ENCODE results near the gene ADARB1. TPM values are rescaled to one million over a fixed set of nuclear protein-coding genes. Genes with fewer than 3 reads are reported as not detected.

The ADARB1 gene
- polyA plus RNA-seq, 3 donors = 0.40 to 2.6 (median 1.0) TPM

- H2AFZ ChIP-seq (ENCODE audit: insufficient read depth, low read depth, low read length, poor library complexity, severe bottlenecking) = no peak overlapping the region
- Mint-ChIP-seq H3K9me3 (peaks cover 0 to 6% (median 3%) of the 10 kb centered on the region in 7 donors), H3K36me3 (no peaks in the 10 kb centered on the region), H3K27ac (no peak overlapping the region), H3K4me1 (no peaks in the 10 kb centered on the region), H3K27me3 (ENCODE audit: low read depth in 3 of 3) (peaks cover 9 to 26% (median 18%) of the 10 kb centered on the region in 3 donors), H3K4me3 (peak overlapping the region in 1 of 2 donors; percentile 48)
- no peak overlapping the region for H3K4me2 ChIP-seq (replicated peaks; ENCODE audit: extremely low read depth, low read length, poor library complexity, severe bottlenecking)
- no peaks in the 10 kb centered on the region for H3K36me3 ChIP-seq (replicated peaks in 1 of 2; ENCODE audit: control insufficient read depth in 1 of 2, insufficient read depth in 2 of 2, low read length in 2 of 2)
- H3K4me3 ChIP-seq (replicated peaks in 1 of 3; ENCODE audit: low read depth in 2 of 3, low read length in 3 of 3) = no peak overlapping the region
- peaks cover 0 to 7% of the 10 kb centered on the region in 2 donors for H3K27me3 ChIP-seq (ENCODE audit: control insufficient read depth in 2 of 2, insufficient read depth in 2 of 2, low read length in 2 of 2)
- H3K9ac ChIP-seq (ENCODE audit: insufficient read depth, low read length, poor library complexity, severe bottlenecking) = no peak overlapping the region
- DNase-seq = peak in 1 of 3 donors; percentile 1
- H3K27ac ChIP-seq (ENCODE audit: low read depth in 1 of 2, low read length in 2 of 2) = no peak overlapping the region
- WGBS (ENCODE audit: insufficient coverage) = 79% methylated on average over 26 of the region's 31 CpGs
- no peaks in the 10 kb centered on the region for H3K4me1 ChIP-seq (ENCODE audit: control insufficient read depth in 1 of 2, insufficient read depth in 2 of 2, low read length in 2 of 2)
- no peaks in the 10 kb centered on the region for H3K79me2 ChIP-seq (ENCODE audit: insufficient read depth, low read length)
- H4K20me1 ChIP-seq (ENCODE audit: insufficient read depth, low read length) = no peaks in the 10 kb centered on the region
- intact Hi-C loops (cut with micrococcal nuclease) = no loop called here
- no peaks in the 10 kb centered on the region for H3K9me3 ChIP-seq (replicated peaks in 1 of 2; ENCODE audit: control insufficient read depth in 1 of 2, insufficient read depth in 1 of 2, low read length in 2 of 2)
- no peak for TF ChIP-seq CTCF (IDR thresholded peaks at IDR 0.05)
These were observed 181.9 kb downstream of the ADARB1 start for GRCh38 chr21:45256021-45256911.

- intact Hi-C loops (cut with micrococcal nuclease) = no loop called here
- Mint-ChIP-seq H3K4me1 (no peaks in the 10 kb centered on the region), H3K4me3 (no peak overlapping the region), H3K27me3 (ENCODE audit: low read depth in 3 of 3) (peaks cover 9 to 26% (median 14%) of the 10 kb centered on the region in 3 donors), H3K9me3 (peaks cover 0 to 2% (median 0%) of the 10 kb centered on the region in 7 donors), H3K36me3 (no peaks in the 10 kb centered on the region), H3K27ac (no peak overlapping the region)
- peaks cover 0 to 7% of the 10 kb centered on the region in 2 donors for H3K27me3 ChIP-seq (ENCODE audit: control insufficient read depth in 2 of 2, insufficient read depth in 2 of 2, low read length in 2 of 2)
- no peaks in the 10 kb centered on the region for H4K20me1 ChIP-seq (ENCODE audit: insufficient read depth, low read length)
- no peak overlapping the region for H2AFZ ChIP-seq (ENCODE audit: insufficient read depth, low read depth, low read length, poor library complexity, severe bottlenecking)
- TF ChIP-seq CTCF (IDR thresholded peaks at IDR 0.05) = no peak
- H3K4me2 ChIP-seq (replicated peaks; ENCODE audit: extremely low read depth, low read length, poor library complexity, severe bottlenecking) = no peak overlapping the region
- H3K9ac ChIP-seq (ENCODE audit: insufficient read depth, low read length, poor library complexity, severe bottlenecking) = no peak overlapping the region
- no peaks in the 10 kb centered on the region for H3K9me3 ChIP-seq (replicated peaks in 1 of 2; ENCODE audit: control insufficient read depth in 1 of 2, insufficient read depth in 1 of 2, low read length in 2 of 2)
- no peak overlapping the region for H3K27ac ChIP-seq (ENCODE audit: low read depth in 1 of 2, low read length in 2 of 2)
- peak in 1 of 3 donors; percentile 1 for DNase-seq
- no peaks in the 10 kb centered on the region for H3K36me3 ChIP-seq (replicated peaks in 1 of 2; ENCODE audit: control insufficient read depth in 1 of 2, insufficient read depth in 2 of 2, low read length in 2 of 2)
- H3K79me2 ChIP-seq (ENCODE audit: insufficient read depth, low read length) = no peaks in the 10 kb centered on the region
- WGBS (ENCODE audit: insufficient coverage) = 54% methylated on average over 27 of the region's 27 CpGs
- H3K4me3 ChIP-seq (replicated peaks in 1 of 3; ENCODE audit: low read depth in 2 of 3, low read length in 3 of 3) = no peak overlapping the region
- H3K4me1 ChIP-seq (ENCODE audit: control insufficient read depth in 1 of 2, insufficient read depth in 2 of 2, low read length in 2 of 2) = no peaks in the 10 kb centered on the region
These were observed 182.7 kb downstream of the ADARB1 start for GRCh38 chr21:45256912-45257672.

All from CD14-positive monocyte (primary cell).